Prostate gland (tissue), 2 donors: ENCODE results near the gene G3BP1.

Source experiments
- POLR2AphosphoS5 ChIP-seq: sonication (generic); formaldehyde crosslinking; IDR thresholded peaks from one replicate; pipeline ENCODE4 v1.6.1; 2017; ENCODE audit warnings: antibody characterized with exemption
- TF ChIP-seq, protein P1 (sequence below), 4 experiments: fragments of 200-600 bp in 2 of 4; fragments of 450-650 bp in 2 of 4; sonication (generic) in 2 of 4; IDR thresholded peaks; 1 replicate in 3 of 4; 2 replicates in 1 of 4; pipeline ENCODE4 v1.5.1; 2016 to 2019; ENCODE audit warnings: antibody characterized with exemption in 4 of 4, mild to moderate bottlenecking in 2 of 4, moderate library complexity in 2 of 4

DNA sequence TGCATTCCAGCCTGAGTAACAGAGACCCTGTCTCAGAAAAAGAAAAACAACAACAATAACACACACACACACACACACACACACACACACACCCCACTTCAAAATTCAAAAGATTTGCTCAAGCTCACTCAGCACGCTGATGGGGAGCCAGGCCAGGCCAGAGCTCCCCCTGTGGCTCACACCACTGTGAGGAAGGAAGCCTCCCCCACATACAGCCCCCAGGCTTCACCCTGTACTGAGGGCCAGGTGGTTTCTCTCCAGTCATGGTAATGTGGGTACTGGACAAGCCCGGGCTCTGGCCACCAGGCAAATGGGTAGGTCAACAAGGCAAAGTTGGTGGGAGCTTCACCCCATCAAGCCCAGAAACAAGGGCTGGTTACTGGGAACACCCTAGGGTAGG is 32.4 kb upstream of the G3BP1 start:
- TF ChIP-seq, protein P1, sequence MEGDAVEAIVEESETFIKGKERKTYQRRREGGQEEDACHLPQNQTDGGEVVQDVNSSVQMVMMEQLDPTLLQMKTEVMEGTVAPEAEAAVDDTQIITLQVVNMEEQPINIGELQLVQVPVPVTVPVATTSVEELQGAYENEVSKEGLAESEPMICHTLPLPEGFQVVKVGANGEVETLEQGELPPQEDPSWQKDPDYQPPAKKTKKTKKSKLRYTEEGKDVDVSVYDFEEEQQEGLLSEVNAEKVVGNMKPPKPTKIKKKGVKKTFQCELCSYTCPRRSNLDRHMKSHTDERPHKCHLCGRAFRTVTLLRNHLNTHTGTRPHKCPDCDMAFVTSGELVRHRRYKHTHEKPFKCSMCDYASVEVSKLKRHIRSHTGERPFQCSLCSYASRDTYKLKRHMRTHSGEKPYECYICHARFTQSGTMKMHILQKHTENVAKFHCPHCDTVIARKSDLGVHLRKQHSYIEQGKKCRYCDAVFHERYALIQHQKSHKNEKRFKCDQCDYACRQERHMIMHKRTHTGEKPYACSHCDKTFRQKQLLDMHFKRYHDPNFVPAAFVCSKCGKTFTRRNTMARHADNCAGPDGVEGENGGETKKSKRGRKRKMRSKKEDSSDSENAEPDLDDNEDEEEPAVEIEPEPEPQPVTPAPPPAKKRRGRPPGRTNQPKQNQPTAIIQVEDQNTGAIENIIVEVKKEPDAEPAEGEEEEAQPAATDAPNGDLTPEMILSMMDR (IDR thresholded peaks at IDR 0.05): no peak
- no peak for TF ChIP-seq POLR2AphosphoS5
